Measurements from ENCODE around the gene SAG.

Gene SAG

DNA sequence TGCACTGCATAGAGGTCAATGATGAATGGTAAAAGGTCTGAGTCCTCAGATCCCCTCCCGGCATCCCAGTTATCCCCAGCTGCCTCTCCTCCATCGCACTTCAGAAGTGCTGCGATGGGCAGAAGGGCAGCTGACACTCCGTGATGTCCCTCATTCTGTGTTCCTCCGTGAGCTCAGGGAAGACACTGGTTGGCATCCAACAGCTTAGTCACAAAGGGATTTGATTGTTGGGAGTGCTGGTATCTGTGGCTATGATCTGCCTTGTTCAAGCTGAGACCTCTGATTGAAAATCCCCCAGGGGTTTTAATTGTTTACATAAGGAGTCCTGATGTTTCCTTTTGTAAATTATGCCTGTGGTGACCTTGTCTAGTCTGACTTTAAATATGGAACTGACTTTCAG is 19.0 kb upstream of the SAG start:
- no peak for DNase-seq (ENCODE audit: low read depth, low spot score)

GRCh38 chr2:233289648-233290047 is 18.0 kb upstream of the SAG start:
- DNase-seq (ENCODE audit: low read depth, low spot score) = no peak

GRCh38 chr2:233290051-233290845 is 17.4 kb upstream of the SAG start:
- DNase-seq (ENCODE audit: low read depth, low spot score) = no peak

DNA sequence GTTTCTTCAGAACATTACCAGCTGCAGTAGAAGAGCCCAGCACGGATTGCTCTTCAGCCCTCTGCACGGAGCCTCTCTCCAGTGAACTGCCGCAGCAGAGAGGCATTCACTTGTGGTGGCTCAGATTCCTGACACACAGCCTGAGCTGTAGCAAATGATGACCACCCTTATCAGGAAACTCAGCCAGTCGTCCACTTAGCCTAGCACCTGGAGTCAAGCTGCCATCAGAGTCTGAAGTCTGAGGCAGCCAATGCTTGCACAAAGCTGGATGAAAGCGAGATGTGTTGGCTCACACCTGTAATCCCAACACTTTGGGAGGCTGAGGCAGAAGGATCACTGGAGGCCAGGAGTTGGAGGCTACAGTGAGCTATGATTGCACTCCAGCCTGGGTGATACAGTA is 11.7 kb upstream of the SAG start:
- DNase-seq (ENCODE audit: low read depth, low spot score) = no peak

GRCh38 chr2:233297076-233297475 is 10.5 kb upstream of the SAG start:
- no peak for DNase-seq (ENCODE audit: low read depth, low spot score)

DNA sequence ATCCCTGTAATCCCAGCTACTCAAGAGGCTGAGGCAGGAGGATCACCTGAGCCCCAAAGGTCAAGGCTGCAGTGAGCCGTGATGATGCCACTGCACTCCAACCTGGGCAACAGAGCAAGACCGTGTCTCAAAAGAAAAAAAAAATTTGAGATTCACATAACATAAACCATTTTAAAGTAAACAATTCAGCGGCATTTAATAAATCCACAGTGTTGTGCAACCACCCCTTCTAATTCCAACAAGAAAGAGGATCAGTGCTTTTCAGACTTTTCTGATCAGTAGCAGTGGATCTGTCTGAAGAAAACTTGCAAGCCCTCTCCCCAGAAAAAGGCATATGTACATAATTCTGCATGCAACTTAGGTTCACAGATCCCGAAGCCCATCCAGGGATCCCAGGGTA is 7.2 kb upstream of the SAG start:
- no peak for DNase-seq (ENCODE audit: low read depth, low spot score)

- no peak for DNase-seq (ENCODE audit: low read depth, low spot score)
These were observed 6.4 kb upstream of the SAG start for GRCh38 chr2:233301248-233301647.

GRCh38 chr2:233301811-233302210 is 5.8 kb upstream of the SAG start:
- no peak for DNase-seq (ENCODE audit: low read depth, low spot score)

GRCh38 chr2:233303252-233303651 is 4.4 kb upstream of the SAG start:
- DNase-seq (ENCODE audit: low read depth, low spot score) = no peak

- no peak for DNase-seq (ENCODE audit: low read depth, low spot score)
These were observed 3.8 kb downstream of the SAG start for GRCh38 chr2:233311241-233311926.

GRCh38 chr2:233312874-233313273 is 5.3 kb downstream of the SAG start:
- DNase-seq (ENCODE audit: low read depth, low spot score) = no peak

DNA sequence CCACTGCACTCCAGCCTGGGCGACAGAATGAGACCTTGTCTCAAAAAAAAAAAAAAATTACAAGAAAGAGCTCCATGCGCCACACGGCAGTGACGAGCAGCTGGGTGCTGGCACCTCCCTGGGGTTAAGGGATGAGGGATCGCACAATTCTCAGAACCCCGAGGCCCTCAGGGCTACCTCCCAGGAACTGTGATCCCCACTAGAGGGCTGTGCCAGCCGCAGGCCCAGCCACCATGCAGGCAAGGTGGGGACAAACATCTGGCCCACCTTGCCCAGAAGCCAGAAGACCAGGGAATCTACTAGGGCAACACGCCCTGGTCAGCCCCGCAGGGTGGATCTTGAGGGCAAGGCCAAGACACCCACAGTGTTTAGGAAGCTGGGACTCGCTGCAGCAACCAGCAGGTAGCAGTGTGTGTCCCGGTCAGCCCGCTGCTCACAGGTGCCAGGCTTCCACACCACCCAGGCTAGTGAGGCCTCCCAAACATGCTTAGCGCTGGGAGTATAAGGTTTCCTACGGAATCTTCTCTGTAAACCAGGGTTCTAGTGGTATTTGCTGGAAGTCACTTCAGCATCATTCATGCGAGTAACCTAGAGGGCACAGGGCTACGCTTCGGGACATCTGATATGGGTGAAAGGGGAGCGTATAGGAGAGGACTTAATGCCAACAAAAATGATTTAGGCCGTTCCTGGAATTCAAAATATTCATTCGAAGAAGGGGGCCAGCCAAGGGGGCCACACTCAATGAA is 6.7 kb downstream of the SAG start:
- DNase-seq (ENCODE audit: low read depth, low spot score) = no peak

GRCh38 chr2:233317196-233317943 is 9.8 kb downstream of the SAG start:
- no peak for DNase-seq (ENCODE audit: low read depth, low spot score)

GRCh38 chr2:233319256-233319655 is 11.6 kb downstream of the SAG start:
- no peak for DNase-seq (ENCODE audit: low read depth, low spot score)

DNA sequence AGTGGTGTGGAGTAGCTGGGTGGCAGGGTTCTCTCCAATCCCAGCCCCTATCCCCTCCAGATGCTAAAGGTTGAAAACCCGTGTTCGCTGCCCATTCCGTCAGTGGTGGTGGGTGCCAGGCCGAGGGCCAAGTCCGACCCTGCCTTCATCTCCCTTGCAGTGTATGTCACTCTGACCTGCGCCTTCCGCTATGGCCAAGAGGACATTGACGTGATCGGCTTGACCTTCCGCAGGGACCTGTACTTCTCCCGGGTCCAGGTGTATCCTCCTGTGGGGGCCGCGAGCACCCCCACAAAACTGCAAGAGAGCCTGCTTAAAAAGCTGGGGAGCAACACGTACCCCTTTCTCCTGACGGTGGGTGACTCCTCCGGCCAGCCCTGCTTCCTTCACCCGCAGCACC is 12.9 kb downstream of the SAG start:
- no peak for DNase-seq (ENCODE audit: low read depth, low spot score)

DNA sequence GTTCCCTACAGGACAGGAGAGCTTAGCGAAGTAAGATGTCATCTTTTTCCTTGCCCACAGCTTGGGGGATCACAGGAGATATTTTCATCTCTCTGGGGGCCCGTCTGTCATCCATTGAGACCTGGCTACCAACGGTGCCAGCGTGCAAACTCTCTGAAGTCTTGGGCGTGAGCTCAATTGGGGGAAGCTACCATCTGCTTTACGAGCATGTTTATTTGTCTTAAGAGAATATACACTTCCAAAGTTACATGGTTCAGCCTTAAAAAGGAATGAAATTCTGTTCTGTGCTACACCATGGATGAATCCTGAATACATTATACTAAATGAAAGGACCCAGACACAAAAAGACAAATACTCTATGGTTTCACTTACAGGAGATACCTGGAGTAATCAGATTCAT is 13.6 kb downstream of the SAG start:
- no peak for DNase-seq (ENCODE audit: low read depth, low spot score)

DNA sequence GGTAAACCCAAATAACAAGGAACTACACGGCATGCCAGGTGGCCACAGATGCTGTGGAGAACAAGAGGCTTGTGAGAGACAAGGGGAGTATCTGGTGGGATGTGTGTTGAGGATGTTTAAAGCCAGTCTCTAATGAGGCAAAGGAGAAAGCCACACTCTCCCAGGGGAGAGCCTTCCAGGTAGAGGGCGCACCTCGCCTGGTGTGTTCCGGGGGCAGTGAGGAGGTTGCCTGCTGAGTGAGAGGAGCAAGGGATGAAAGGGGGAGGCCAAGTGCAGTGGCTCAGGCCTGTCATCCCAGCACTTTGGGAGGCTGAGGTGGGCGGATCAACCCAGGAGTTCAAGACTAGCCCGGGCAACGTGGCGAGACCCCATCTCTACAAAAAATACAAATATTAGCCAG is 16.2 kb downstream of the SAG start:
- DNase-seq (ENCODE audit: low read depth, low spot score) = no peak

- no peak for DNase-seq (ENCODE audit: low read depth, low spot score)
These were observed 17.6 kb downstream of the SAG start for GRCh38 chr2:233325256-233325655.

DNA sequence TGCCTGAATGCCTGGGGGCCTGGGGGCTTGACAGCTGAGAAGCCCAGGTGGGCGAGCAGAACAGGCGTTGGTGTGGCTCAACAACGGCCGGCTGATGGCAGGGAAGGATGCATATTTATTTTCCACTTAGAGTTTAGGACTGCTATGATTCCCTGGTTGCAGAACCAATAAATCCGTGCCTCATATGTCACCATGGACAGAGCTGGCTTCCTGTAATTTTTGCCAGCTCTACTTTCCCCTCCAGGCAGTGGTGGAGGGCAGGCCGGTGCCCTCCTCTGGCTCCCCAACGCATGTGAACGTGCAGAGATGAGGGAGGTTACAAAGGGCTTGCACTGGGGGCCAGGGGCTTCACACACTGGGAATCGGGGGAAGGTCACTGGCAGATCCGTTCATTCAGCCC is 18.2 kb downstream of the SAG start:
- no peak for DNase-seq (ENCODE audit: low read depth, low spot score)

- DNase-seq (ENCODE audit: low read depth, low spot score) = no peak
These were observed 18.9 kb downstream of the SAG start for GRCh38 chr2:233326500-233326899.

- no peak for DNase-seq (ENCODE audit: low read depth, low spot score)
These were observed 21.3 kb downstream of the SAG start for GRCh38 chr2:233328922-233329321.
